Neural progenitor cell (in vitro differentiated cells): ENCODE data around the gene KRT3. TPM values are rescaled to one million over a fixed set of nuclear protein-coding genes. Genes with fewer than 3 reads are reported as not detected.

ENCODE experiments used
- DNase-seq: peaks from one replicate; pipeline ENCODE4 v3.0.0-alpha.2; 2016; ENCODE audit warnings: low spot score
- H2AFZ ChIP-seq: fragments of 200-600 bp; sonication (generic); replicated peaks from 2 replicates; pipeline ENCODE4 v1.6.1; 2016; ENCODE audit warnings: antibody characterized with exemption
- H3F3A ChIP-seq: fragments of 200-600 bp; sonication (generic); 2 replicates; pipeline ENCODE4 v1.6.1; 2016; ENCODE audit warnings: antibody characterized with exemption, low read depth
- H3K27ac ChIP-seq: fragments of 200-600 bp; sonication (generic); 2 replicates; pipeline ENCODE4 v1.5.1; 2016; ENCODE audit warnings: mild to moderate bottlenecking
- H3K27me3 ChIP-seq: fragments of 200-600 bp; sonication (generic); 2 replicates; pipeline ENCODE4 v1.6.1; 2016; ENCODE audit warnings: mild to moderate bottlenecking, moderate library complexity
- H3K36me3 ChIP-seq: fragments of 200-600 bp; sonication (generic); 2 replicates; pipeline ENCODE4 v1.5.1; 2016
- H3K4me1 ChIP-seq: fragments of 200-600 bp; sonication (generic); 2 replicates; pipeline ENCODE4 v1.6.1; 2016; ENCODE audit warnings: mixed run types
- H3K4me2 ChIP-seq: fragments of 200-600 bp; sonication (generic); 2 replicates; pipeline ENCODE4 v1.6.1; 2016
- H3K4me3 ChIP-seq: fragments of 200-600 bp; sonication (generic); 2 replicates; pipeline ENCODE4 v1.5.1; 2016
- H3K79me2 ChIP-seq: fragments of 200-600 bp; sonication (generic); 2 replicates; pipeline ENCODE4 v1.6.1; 2016; ENCODE audit warnings: low read depth
- H3K9ac ChIP-seq: fragments of 200-600 bp; sonication (generic); 2 replicates; pipeline ENCODE4 v1.6.1; 2016
- H3K9me3 ChIP-seq: fragments of 200-600 bp; sonication (generic); 2 replicates; pipeline ENCODE4 v1.5.1; 2016; ENCODE audit warnings: low read depth
- H4K20me1 ChIP-seq: fragments of 200-600 bp; sonication (generic); 2 replicates; pipeline ENCODE4 v1.6.1; 2016; ENCODE audit warnings: low read depth
- H3K27ac Mint-ChIP-seq: 3 replicates; pipeline ENCODE4 v1.8.0; 2021; ENCODE audit warnings: mixed read lengths
- H3K27me3 Mint-ChIP-seq: 2 replicates; pipeline ENCODE4 v1.8.0; 2022; ENCODE audit warnings: low read depth, mild to moderate bottlenecking, inconsistent platforms, moderate library complexity, mixed read lengths; ENCODE audit not compliant: insufficient read depth
- H3K36me3 Mint-ChIP-seq: 3 replicates; pipeline ENCODE4 v1.8.0; 2021; ENCODE audit warnings: mixed read lengths
- H3K4me1 Mint-ChIP-seq: 3 replicates; pipeline ENCODE4 v1.8.0; 2021; ENCODE audit warnings: mixed read lengths
- H3K4me3 Mint-ChIP-seq: 3 replicates; pipeline ENCODE4 v1.8.0; 2021; ENCODE audit warnings: mild to moderate bottlenecking, moderate library complexity, mixed read lengths
- H3K9me3 Mint-ChIP-seq: 3 replicates; pipeline ENCODE4 v1.8.0; 2020; ENCODE audit warnings: mixed read lengths
- EZH2 ChIP-seq: fragments of 200-600 bp; sonication (generic); IDR thresholded peaks from 2 replicates; pipeline ENCODE4 v1.6.1; 2017; ENCODE audit warnings: antibody characterized with exemption, mild to moderate bottlenecking, moderate library complexity
- EZH2phosphoT487 ChIP-seq: fragments of 200-600 bp; sonication (generic); IDR thresholded peaks from 2 replicates; pipeline ENCODE4 v1.6.1; 2017; ENCODE audit warnings: antibody characterized with exemption
- total RNA-seq: library from RNA; depleted of rRNA; stranded (reverse); fragments of >200 nt; gene quantifications from 2 replicates; pipeline ENCODE4 v1.2.3, GENCODE V29; 2015; ENCODE audit warnings: low replicate concordance
- TF ChIP-seq, protein P1 (sequence below): fragments of 200-600 bp; sonication (generic); IDR thresholded peaks from 2 replicates; pipeline ENCODE4 v1.5.1; 2017; ENCODE audit warnings: antibody characterized with exemption, mild to moderate bottlenecking

The KRT3 gene
- total RNA-seq: not detected in 2 replicates

DNA sequence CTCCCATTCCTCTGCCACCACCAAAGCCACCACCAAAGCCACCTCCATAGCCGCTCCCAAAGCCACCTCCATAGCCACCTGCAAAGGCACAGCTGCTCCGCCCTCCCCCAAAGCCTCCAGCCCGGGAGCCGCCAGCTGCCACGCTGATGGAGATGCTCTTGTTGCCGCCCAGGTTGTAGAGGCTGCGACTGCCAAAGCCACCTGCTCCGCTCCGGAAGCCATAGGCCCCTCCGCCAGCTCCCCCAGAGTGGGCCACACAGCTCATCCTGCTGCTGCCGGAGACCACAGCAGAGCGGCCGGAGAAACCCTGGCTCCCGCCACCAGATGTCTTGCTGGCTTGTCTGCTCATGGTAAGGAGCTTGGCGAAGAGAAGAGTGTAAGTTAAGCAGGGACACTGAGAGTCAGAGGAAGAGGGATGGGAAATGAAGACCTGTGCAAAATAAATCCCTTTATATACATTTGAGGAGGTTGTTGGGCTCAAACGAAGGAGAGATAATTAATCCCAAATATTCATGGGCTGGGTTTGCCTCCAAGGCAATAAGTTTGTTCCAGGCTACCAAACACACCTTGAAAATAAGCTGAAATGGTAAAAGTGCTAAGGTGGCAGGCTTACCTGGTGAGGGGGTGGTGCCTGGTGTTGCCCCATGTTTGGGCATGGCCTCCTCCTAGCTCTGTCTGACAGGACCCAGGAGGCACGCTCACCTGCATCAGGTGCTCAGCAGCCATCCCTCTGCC is at the start of gene KRT3:
Gene KRT3 (minus strand): TSS at position 424 of the 735 bp plus-strand sequence. CDS start 75 bp downstream, at position 349.
- no peak for DNase-seq
- H3K79me2 ChIP-seq: no peaks in the 10 kb centered on the region
- H3K4me3 ChIP-seq: no peak within 1 kb of the TSS
- no peaks in the 10 kb centered on the region for H3K9me3 ChIP-seq
- H3K4me2 ChIP-seq: no peak within 1 kb of the TSS
- no peaks in the 10 kb centered on the region for H3F3A ChIP-seq
- TF ChIP-seq, protein P1, sequence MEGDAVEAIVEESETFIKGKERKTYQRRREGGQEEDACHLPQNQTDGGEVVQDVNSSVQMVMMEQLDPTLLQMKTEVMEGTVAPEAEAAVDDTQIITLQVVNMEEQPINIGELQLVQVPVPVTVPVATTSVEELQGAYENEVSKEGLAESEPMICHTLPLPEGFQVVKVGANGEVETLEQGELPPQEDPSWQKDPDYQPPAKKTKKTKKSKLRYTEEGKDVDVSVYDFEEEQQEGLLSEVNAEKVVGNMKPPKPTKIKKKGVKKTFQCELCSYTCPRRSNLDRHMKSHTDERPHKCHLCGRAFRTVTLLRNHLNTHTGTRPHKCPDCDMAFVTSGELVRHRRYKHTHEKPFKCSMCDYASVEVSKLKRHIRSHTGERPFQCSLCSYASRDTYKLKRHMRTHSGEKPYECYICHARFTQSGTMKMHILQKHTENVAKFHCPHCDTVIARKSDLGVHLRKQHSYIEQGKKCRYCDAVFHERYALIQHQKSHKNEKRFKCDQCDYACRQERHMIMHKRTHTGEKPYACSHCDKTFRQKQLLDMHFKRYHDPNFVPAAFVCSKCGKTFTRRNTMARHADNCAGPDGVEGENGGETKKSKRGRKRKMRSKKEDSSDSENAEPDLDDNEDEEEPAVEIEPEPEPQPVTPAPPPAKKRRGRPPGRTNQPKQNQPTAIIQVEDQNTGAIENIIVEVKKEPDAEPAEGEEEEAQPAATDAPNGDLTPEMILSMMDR: no peak
- TF ChIP-seq EZH2phosphoT487 (no peak), EZH2 (no peak)
- no peaks in the 10 kb centered on the region for H4K20me1 ChIP-seq
- no peaks in the 10 kb centered on the region for H3K27me3 ChIP-seq
- H2AFZ ChIP-seq: no peak within 1 kb of the TSS
- Mint-ChIP-seq H3K27ac (no peak within 1 kb of the TSS), H3K27me3 (peaks cover 10% of the 10 kb centered on the region), H3K4me3 (no peak within 1 kb of the TSS), H3K36me3 (no peaks in the 10 kb centered on the region), H3K4me1 (no peaks in the 10 kb centered on the region), H3K9me3 (no peaks in the 10 kb centered on the region)
- H3K9ac ChIP-seq: no peak within 1 kb of the TSS
- H3K4me1 ChIP-seq: no peaks in the 10 kb centered on the region
- no peaks in the 10 kb centered on the region for H3K36me3 ChIP-seq
- H3K27ac ChIP-seq: no peak within 1 kb of the TSS

DNA sequence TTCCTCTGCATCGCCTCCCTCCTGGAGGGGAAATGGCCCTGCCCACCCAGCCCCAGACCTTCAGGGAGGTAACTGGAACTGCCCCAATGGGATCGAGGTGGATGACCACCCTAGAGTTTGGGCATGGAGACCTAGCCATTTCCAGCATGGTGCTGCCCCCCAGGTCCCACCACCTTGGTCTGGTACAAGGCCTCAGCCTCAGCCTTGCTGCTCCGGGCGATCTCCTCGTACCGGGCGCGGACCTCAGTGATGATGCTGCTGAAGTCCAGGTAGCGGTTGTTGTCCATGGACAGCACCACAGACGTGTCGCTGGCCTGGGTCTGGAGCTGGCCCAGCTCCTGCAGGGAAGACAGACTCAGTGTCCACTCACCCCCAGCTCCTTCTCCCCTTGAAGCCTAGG is 48.5 kb upstream of the KRT3 start:
- H3K36me3 Mint-ChIP-seq: no peaks in the 10 kb centered on the region
- H3K27me3 Mint-ChIP-seq: peaks cover 15% of the 10 kb centered on the region
- TF ChIP-seq EZH2phosphoT487 (no peak), EZH2 (no peak)
- TF ChIP-seq, protein P1: no peak
- no peak for DNase-seq
- Histone ChIP-seq H3K27ac (no peak overlapping the region), H2AFZ (no peak overlapping the region), H3K9ac (no peak overlapping the region), H3K9me3 (no peaks in the 10 kb centered on the region), H3K4me2 (no peak overlapping the region), H3F3A (no peaks in the 10 kb centered on the region), H3K36me3 (no peaks in the 10 kb centered on the region), H3K4me1 (peaks cover under 1% of the 10 kb centered on the region), H3K4me3 (no peak overlapping the region), H3K27me3 (no peaks in the 10 kb centered on the region), H3K79me2 (no peaks in the 10 kb centered on the region), H4K20me1 (no peaks in the 10 kb centered on the region)
- H3K9me3 Mint-ChIP-seq: no peaks in the 10 kb centered on the region
- H3K4me3 Mint-ChIP-seq: no peak overlapping the region
- H3K4me1 Mint-ChIP-seq: peaks cover 6% of the 10 kb centered on the region
- H3K27ac Mint-ChIP-seq: no peak overlapping the region

DNA sequence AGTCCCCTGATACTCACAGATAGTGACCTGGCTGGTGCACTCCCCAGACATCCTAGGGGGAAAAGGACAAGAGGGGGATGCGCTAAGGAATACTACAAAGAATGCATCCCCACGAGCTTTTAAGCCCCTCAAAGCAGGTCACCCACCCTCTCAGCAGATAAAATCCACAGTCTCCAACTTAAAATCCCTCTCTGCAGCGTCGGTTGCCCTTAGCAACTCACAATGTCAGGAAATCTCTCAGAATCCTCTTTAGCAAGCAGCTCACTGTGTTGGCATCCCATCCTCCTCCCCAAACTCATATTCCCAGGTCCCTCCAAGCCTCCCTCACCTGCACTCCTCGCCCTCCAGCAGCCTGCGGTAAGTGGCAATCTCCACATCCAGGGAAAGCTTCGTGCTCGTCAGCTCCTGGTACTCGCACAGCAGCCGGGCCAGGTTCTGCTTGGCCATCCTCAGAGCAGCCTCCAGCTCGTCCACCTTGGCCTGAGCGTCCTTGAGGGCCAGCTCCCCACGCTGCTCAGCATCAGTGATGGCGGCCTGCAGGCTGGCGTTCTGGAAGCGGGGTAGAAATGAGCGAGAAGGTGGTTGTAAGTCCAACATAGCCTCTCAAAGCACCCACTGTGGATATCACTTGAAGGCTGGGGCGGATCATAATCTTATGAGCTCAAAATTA is 43.7 kb upstream of the KRT3 start:
- Histone ChIP-seq H3K9me3 (no peaks in the 10 kb centered on the region), H3K36me3 (no peaks in the 10 kb centered on the region), H3K27me3 (no peaks in the 10 kb centered on the region), H3K79me2 (no peaks in the 10 kb centered on the region), H3K4me3 (no peak overlapping the region), H3K4me2 (no peak overlapping the region), H4K20me1 (no peaks in the 10 kb centered on the region), H3K27ac (no peak overlapping the region), H3F3A (no peaks in the 10 kb centered on the region), H3K4me1 (peaks cover 5% of the 10 kb centered on the region), H3K9ac (no peak overlapping the region), H2AFZ (no peak overlapping the region)
- Mint-ChIP-seq H3K36me3 (no peaks in the 10 kb centered on the region), H3K4me1 (peaks cover 36% of the 10 kb centered on the region), H3K9me3 (no peaks in the 10 kb centered on the region), H3K4me3 (no peak overlapping the region), H3K27me3 (peaks cover 21% of the 10 kb centered on the region), H3K27ac (no peak overlapping the region)
- no peak for DNase-seq
- TF ChIP-seq EZH2 (no peak), EZH2phosphoT487 (no peak)
- TF ChIP-seq, protein P1: no peak
